Large intestine (tissue), 3 donors: Measurements from ENCODE around the gene SORBS1. TPM values are rescaled to one million over a fixed set of nuclear protein-coding genes. Genes with fewer than 3 reads are reported as not detected.
A peak's percentile ranks its signal among the peaks of the same experiment; 100 is the strongest.

Experiments
- DNase-seq, 2 donors: peaks; one replicate each; pipeline versions ENCODE4 v3.0.0 to v3.0.0-alpha.2; 2013
- H3K27ac ChIP-seq: one replicate; pipeline ENCODE4 v1.5.1; 2013; ENCODE audit warnings: low read length
- H3K27me3 ChIP-seq: 2 replicates; pipeline ENCODE4 v1.6.1; 2013; ENCODE audit warnings: low read length; ENCODE audit not compliant: control insufficient read depth, insufficient read depth
- H3K36me3 ChIP-seq: 2 replicates; pipeline ENCODE4 v1.6.1; 2013; ENCODE audit warnings: low read length; ENCODE audit not compliant: control insufficient read depth, insufficient read depth
- H3K4me1 ChIP-seq: one replicate; pipeline ENCODE4 v1.6.1; 2013; ENCODE audit warnings: low read length; ENCODE audit not compliant: control insufficient read depth, insufficient read depth
- H3K4me3 ChIP-seq: one replicate; pipeline ENCODE4 v1.5.1; 2013; ENCODE audit warnings: low read length
- H3K9me3 ChIP-seq: one replicate; pipeline ENCODE4 v1.6.1; 2013; ENCODE audit warnings: mild to moderate bottlenecking, low read depth, low read length, moderate library complexity; ENCODE audit not compliant: control insufficient read depth
- WGBS: methylation state at CpG from one replicate; pipeline ENCODE4 v1.1.5; 2013; ENCODE audit warnings: low lambda C conversion rate; ENCODE audit not compliant: insufficient coverage; 5-methylcytosine and 5-hydroxymethylcytosine counted together
- polyA plus RNA-seq: library from polyadenylated mRNA; unstranded; fragments of 120-200 nt; gene quantifications from one replicate; pipeline ENCODE4 v1.2.1, GENCODE V29; 2013

Gene SORBS1
- polyA plus RNA-seq, 1 donor = 60.2 TPM

DNA sequence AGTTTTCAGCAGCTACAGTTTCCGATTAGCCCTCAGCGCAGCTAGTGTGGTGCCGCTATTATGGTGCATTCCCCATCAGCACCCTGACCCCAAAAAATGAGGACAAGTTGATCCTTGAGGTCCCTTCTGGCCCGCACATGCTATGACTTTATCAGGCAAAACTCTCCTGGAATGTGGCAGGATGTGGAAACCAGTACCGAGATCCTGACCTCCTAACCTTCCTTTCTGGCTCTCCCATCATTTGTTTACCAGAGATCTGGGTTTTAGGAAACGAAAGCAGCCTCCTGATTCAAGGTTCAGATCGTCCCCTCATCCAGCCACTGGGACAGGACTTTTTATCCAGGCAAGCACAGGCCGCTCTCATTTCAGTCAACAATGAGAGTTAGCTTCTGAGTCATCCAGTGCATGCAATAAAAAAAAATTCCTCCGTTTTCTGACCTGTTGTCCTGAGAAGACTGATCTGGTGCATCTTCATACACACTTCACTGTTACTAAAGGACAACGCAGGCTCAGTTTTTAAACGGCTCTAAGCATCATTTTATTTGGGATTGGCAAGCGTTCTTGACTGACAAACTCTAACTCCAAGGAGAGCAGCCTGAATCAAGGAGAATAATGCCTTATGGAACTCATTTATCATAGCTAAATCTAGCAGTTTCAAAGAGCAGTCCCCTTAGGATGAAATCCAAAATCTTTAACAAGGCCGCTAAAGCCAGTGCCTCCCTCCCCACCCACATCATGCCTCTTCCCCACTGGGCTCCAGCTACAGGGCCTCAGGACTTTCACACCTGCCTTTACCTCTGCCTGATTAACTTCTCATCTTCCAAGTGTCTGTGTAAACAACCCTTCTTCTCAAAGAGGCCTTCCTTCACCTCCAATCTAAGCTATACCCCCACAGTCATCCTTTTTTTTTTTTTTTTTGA, 287.5 kb downstream of the SORBS1 start:
- 0% methylated on average over 1 of the region's 13 CpGs for WGBS

DNA sequence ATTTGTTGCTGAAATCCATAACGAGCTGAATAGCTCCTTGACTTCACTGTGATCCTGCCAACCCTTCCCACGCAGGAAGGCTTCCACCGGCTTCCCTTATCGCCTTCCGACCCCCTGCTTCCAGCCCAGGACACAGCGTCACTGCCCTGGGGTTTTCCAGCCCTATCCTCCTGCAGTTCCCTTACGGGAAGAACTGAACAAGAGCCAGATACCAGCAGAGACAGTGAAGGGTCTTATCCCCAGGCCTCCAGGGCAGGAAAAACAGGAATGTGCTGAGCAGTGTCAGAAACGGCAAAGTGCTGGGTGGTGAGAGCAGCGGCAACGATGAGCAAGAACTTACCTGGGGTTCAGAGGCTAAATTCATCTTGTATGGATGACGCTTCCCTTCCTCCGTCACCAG, 292.7 kb downstream of the SORBS1 start:
- peaks cover 62% of the 10 kb centered on the region for H3K4me1 ChIP-seq
- no peak overlapping the region for H3K4me3 ChIP-seq
- peaks cover 38% of the 10 kb centered on the region for H3K36me3 ChIP-seq
- no peaks in the 10 kb centered on the region for H3K27me3 ChIP-seq
- DNase-seq = peak in 1 of 2 donors; percentile 53
- peak overlapping the region; percentile 87 for H3K27ac ChIP-seq
- H3K9me3 ChIP-seq = no peaks in the 10 kb centered on the region
- WGBS = no CpG with 5 or more reads among the region's 12 CpGs

More for the DNA sequence above, 287.5 kb downstream of the SORBS1 start:
- peak overlapping the region; percentile 87 for H3K27ac ChIP-seq
- H3K4me3 ChIP-seq = no peak overlapping the region
- peak; percentile 70 to 86 for DNase-seq
- H3K9me3 ChIP-seq = no peaks in the 10 kb centered on the region
- peaks cover 18% of the 10 kb centered on the region for H3K36me3 ChIP-seq
- peaks cover 67% of the 10 kb centered on the region for H3K4me1 ChIP-seq
- no peaks in the 10 kb centered on the region for H3K27me3 ChIP-seq

DNA sequence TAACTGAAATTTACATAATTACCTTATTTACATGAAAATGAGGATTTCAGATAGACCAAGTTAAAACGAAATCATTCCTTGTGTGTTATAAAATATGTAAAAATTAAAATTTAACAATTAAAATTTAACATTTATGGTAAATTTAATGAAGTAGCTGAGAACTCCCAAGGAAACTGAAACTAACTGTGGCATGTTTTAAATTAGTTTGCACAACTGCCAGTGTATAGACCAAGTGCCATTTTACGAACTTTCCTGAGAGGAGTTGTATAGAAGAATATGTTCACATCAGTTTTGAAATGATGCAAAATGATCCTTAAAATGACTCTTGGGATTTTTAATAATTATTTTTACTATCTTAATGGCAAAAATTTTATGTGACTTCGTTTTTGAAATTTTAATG, 293.9 kb downstream of the SORBS1 start:
- H3K27me3 ChIP-seq = no peaks in the 10 kb centered on the region
- H3K27ac ChIP-seq = peak overlapping the region; percentile 87
- DNase-seq = no peak
- no peak overlapping the region for H3K4me3 ChIP-seq
- no peaks in the 10 kb centered on the region for H3K9me3 ChIP-seq
- 65% methylated on average over 2 of the region's 3 CpGs for WGBS
- peaks cover 60% of the 10 kb centered on the region for H3K4me1 ChIP-seq
- H3K36me3 ChIP-seq = peaks cover 50% of the 10 kb centered on the region

DNA sequence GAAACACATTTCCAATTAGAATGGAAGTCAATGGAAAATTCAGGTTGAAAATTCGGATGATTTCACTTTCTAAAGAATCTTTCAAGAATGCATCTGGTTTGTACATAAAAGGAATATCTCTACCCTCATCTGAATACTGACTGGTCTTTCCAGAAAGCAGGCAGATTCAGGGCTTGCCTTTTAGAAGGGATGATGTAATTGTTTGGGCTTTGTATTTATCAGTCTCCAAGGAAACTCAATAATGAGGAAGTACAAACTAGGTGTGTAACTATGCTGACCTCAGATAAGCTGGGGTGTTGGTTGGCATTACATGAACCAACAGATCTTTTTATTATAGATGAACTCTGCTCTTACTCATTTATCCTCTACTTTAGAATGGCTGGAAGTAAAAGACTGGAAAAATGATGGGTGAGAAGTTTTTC, 294.5 kb downstream of the SORBS1 start:
- peak; percentile 91 to 97 for DNase-seq
- H3K36me3 ChIP-seq = peaks cover 55% of the 10 kb centered on the region
- peak overlapping the region; percentile 87 for H3K27ac ChIP-seq
- WGBS = 0% methylated on average over 1 of the region's 1 CpG
- H3K4me3 ChIP-seq = no peak overlapping the region
- H3K9me3 ChIP-seq = no peaks in the 10 kb centered on the region
- H3K4me1 ChIP-seq = peaks cover 60% of the 10 kb centered on the region
- no peaks in the 10 kb centered on the region for H3K27me3 ChIP-seq

DNA sequence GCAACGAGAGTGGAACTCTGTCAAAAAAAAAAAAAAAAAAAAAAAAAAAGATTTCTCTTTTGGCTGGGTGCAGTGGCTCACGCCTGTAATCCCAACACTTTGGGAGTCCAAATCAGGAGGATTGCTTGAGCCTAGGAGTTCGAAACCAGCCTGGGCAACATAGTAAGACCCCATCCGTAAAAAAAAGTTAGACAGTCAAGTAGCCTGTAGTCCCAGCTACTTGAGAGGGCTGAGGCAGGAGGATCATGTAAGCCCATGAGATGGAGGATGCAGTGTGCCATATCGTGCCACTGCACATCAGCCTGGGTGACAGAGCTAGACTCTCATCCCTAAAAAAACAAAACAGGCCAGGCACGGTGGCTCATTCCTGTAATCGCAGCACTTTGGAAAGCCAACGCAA, 295.6 kb downstream of the SORBS1 start:
- peaks cover 61% of the 10 kb centered on the region for H3K36me3 ChIP-seq
- no peaks in the 10 kb centered on the region for H3K27me3 ChIP-seq
- no peak overlapping the region for H3K4me3 ChIP-seq
- H3K27ac ChIP-seq = peak overlapping the region; percentile 81
- WGBS = no CpG with 5 or more reads among the region's 8 CpGs
- peaks cover 67% of the 10 kb centered on the region for H3K4me1 ChIP-seq
- H3K9me3 ChIP-seq = no peaks in the 10 kb centered on the region
- no peak for DNase-seq

DNA sequence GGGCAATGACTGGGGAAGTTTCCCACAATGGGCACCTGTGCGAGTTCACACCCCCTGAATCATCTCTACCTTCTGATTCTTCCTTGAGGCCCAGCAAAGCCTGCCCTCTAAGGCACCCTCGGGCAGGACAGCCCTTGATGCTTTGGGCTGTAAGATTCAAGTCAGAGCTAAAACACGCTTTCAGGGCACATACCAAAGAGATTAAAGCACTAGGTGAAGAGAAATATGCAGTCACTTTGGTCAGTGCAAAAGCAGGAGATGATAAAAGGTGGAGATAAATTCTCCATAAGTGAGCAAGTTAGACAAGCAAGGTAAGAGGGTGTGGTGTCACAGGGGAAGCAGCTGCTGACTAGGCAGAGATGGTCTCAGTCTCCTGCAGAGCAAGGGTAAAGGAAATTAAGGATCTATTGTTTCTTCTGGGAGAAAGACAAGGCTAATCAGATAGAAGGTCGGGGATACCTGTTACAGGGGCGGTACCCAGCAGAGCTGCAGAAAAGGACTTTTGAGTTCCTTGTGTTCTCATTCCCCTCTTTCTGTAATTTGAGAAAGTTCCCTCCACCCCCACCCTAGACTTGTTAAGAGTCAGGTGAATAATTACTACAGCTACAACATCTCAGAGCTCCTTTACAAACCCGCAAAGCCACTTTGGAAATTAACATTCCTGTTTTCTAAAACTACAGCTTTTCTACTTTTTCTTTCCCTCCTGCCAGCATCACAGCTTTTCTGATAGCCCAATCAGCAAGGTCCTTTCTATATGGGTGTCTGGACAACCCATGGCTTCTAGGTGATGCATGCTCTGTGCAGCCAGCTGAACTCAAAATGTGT, 296.7 kb downstream of the SORBS1 start:
- no peaks in the 10 kb centered on the region for H3K27me3 ChIP-seq
- H3K4me1 ChIP-seq = peaks cover 73% of the 10 kb centered on the region
- H3K4me3 ChIP-seq = no peak overlapping the region
- DNase-seq = peak; percentile 55 to 78
- peaks cover 59% of the 10 kb centered on the region for H3K36me3 ChIP-seq
- peak overlapping the region; percentile 87 for H3K27ac ChIP-seq
- WGBS = 42% methylated on average over 4 of the region's 6 CpGs
- no peaks in the 10 kb centered on the region for H3K9me3 ChIP-seq

DNA sequence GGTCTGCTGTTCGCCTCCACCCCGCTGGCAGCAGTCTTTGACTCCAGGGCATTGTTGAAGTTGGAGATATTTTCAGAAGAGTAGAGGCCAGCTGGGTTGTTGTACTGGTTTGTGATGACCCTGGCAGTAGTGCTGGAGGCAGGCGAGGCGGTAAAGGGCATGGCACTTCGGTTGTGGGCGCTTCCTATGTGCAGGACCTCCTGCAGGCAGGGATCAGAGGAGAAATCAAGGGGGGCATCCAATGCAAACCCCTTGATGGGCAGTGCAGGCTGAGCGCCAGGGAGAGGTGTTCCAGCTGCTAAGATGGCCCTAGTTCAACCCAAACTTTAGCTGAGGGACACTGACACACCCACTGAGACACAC, 297.3 kb downstream of the SORBS1 start:
- DNase-seq = no peak
- Histone ChIP-seq H3K4me3 (no peak overlapping the region), H3K4me1 (peaks cover 70% of the 10 kb centered on the region), H3K27me3 (no peaks in the 10 kb centered on the region), H3K36me3 (peaks cover 61% of the 10 kb centered on the region), H3K9me3 (no peaks in the 10 kb centered on the region), H3K27ac (peak overlapping the region; percentile 87)
- WGBS = 100% methylated on average over 2 of the region's 7 CpGs

DNA sequence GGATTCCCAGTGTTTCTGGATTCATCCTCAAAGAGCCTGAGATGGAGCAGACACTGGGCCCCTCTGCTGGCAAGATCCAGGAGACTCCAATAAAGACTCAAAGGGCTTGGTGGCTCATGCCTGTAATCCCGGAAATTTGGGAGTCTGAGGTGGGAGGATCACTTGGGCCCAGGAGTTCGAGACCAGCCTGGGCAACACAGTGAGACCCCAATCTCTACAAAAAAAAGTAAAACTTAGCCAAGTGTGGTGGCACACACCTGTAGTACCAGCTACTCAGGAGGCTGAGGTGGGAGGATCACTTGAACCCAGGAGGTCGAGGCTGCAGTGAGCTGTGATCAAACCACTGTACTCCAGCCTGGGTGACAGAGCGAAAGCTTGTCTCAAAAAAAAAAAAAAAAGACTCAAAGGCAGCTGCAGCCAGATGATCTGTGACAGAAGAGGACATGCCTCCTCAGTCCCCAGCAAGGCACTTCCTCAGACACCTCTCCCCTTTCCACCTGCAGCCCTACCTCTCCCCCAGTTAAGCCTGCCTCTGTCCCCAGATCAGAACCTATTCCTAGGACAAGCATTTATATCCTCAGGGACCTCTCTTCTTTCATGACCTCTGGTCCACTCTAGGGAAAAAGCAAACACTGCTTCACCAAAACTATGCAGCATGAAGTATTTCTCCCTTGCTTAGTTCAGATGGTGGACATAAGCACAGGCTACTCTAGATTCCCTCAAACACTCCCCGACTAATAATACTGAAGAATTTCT, 298.2 kb downstream of the SORBS1 start:
- Histone ChIP-seq H3K36me3 (peaks cover 56% of the 10 kb centered on the region), H3K27ac (peak overlapping the region; percentile 87), H3K9me3 (no peaks in the 10 kb centered on the region), H3K4me1 (peaks cover 60% of the 10 kb centered on the region), H3K4me3 (no peak overlapping the region), H3K27me3 (no peaks in the 10 kb centered on the region)
- no peak for DNase-seq
- WGBS = 60% methylated on average over 1 of the region's 5 CpGs

DNA sequence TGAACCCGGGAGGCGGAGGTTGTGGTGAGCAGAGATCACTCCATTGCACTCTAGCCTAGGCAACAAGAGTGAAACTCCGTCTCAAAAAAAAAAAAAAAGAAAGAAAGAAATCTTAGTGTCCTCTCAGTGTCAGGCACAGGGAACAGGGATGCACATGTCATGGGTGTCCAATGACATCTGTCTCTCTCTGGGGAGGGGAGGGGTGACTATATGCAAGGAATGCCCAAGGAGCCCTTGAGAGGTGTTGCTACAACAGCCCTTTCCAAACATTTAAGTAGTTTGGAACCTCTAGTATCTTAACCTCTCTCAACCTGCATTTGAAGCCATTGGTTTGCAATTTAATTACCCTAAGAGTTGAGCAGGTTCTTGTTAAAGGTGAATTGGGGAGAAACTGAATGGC, 299.2 kb downstream of the SORBS1 start:
- H3K9me3 ChIP-seq = no peaks in the 10 kb centered on the region
- no peak for DNase-seq
- peaks cover 53% of the 10 kb centered on the region for H3K4me1 ChIP-seq
- no peaks in the 10 kb centered on the region for H3K27me3 ChIP-seq
- H3K36me3 ChIP-seq = peaks cover 61% of the 10 kb centered on the region
- H3K4me3 ChIP-seq = no peak overlapping the region
- no peak overlapping the region for H3K27ac ChIP-seq
- no CpG with 5 or more reads among the region's 3 CpGs for WGBS
